GM12878 (cell line): ENCODE data around the gene PKHD1. TPM values are rescaled to one million over a fixed set of nuclear protein-coding genes. Genes with fewer than 3 reads are reported as not detected.

Experiments
- ATAC-seq: fragments of 200-7000 bp; cut with Tn5 transposase; 3 replicates; pipeline ENCODE4 v1.9.1; 2020; ENCODE audit warnings: mild to moderate bottlenecking, moderate library complexity
- BruUV-seq: library from RNA; stranded (reverse); fragments of 400-500 nt; replicated peaks from 2 replicates; lab custom pipeline; 2021; lab: Mats Ljungman, UMichigan
- CTCF ChIA-PET: fragments of 300-600 bp; sonication (Branson Sonifier 250); formaldehyde crosslinking; extraction: SDS; loops from one replicate; lab custom pipeline; 2021; ENCODE audit warnings: inconsistent platforms; lab: Yijun Ruan, JAX
- POLR2A ChIA-PET: fragments of 350-600 bp; formaldehyde crosslinking; extraction: SDS; loops from one replicate; lab custom pipeline; 2021; ENCODE audit warnings: inconsistent platforms; lab: Charles Lee
- RAD21 ChIA-PET: fragments of 300-600 bp; sonication (Branson Sonifier 250); formaldehyde crosslinking; loops from one replicate; lab custom pipeline; 2023; ENCODE audit warnings: antibody characterized with exemption; ENCODE audit not compliant: unreplicated experiment; lab: Charles Lee
- SMC1A ChIA-PET: fragments of 300-600 bp; sonication (Branson Sonifier 250); formaldehyde crosslinking; loops from one replicate; lab custom pipeline; 2023; ENCODE audit not compliant: unreplicated experiment, uncharacterized antibody; lab: Charles Lee
- DNase-seq: peaks from one replicate; pipeline ENCODE4 v3.0.0-alpha.2; 2011; ENCODE audit warnings: low read depth, low spot score
- FAIRE-seq: peaks from 3 replicates; lab custom pipeline; 2011; peaks lifted over from hg19 to GRCh38; lab: Jason Lieb, UNC
- H2AFZ ChIP-seq: 2 replicates; pipeline ENCODE4 v1.6.0; 2011; ENCODE audit warnings: low read depth, low read length, control low read depth; ENCODE audit not compliant: control insufficient read depth
- H3K27ac ChIP-seq: 2 replicates; pipeline ENCODE4 v1.5.1; 2011; ENCODE audit warnings: control low read depth; ENCODE audit not compliant: control insufficient read depth, insufficient read depth
- H3K27me3 ChIP-seq, 2 experiments: replicated peaks in 1 of 2; 2 replicates each; pipeline versions ENCODE4 v1.6.0 to v1.6.1; 2011; ENCODE audit warnings: low read length in 1 of 2; ENCODE audit not compliant: control insufficient read depth in 2 of 2, insufficient read depth in 2 of 2
- H3K36me3 ChIP-seq, 2 experiments: 2 replicates each; pipeline ENCODE4 v1.5.1; 2011; ENCODE audit warnings: low read length in 1 of 2; ENCODE audit not compliant: control insufficient read depth in 2 of 2, insufficient read depth in 2 of 2
- H3K4me1 ChIP-seq: 2 replicates; pipeline ENCODE4 v1.6.1; 2011; ENCODE audit warnings: mild to moderate bottlenecking, low read length, moderate library complexity, mixed read lengths; ENCODE audit not compliant: control insufficient read depth, insufficient read depth
- H3K4me2 ChIP-seq: 2 replicates; pipeline ENCODE4 v1.6.0; 2011; ENCODE audit warnings: control low read depth; ENCODE audit not compliant: control insufficient read depth, insufficient read depth
- H3K4me3 ChIP-seq: fragments of 200-600 bp; sonication (generic); 2 replicates; pipeline ENCODE4 v1.5.1; 2016
- H3K79me2 ChIP-seq: 2 replicates; pipeline ENCODE4 v1.6.0; 2011; ENCODE audit warnings: low read length; ENCODE audit not compliant: control insufficient read depth, insufficient read depth
- H3K9ac ChIP-seq: 2 replicates; pipeline ENCODE4 v1.8.0; 2011; ENCODE audit warnings: low read length, control low read depth, mixed read lengths; ENCODE audit not compliant: control insufficient read depth, insufficient read depth
- H3K9me3 ChIP-seq: replicated peaks from 3 replicates; pipeline ENCODE4 v1.5.1; 2011; ENCODE audit warnings: mild to moderate bottlenecking, low read length; ENCODE audit not compliant: control insufficient read depth, insufficient read depth
- H4K20me1 ChIP-seq: 2 replicates; pipeline ENCODE4 v1.6.0; 2011; ENCODE audit not compliant: control insufficient read depth, insufficient read depth
- E2F8 ChIP-seq: fragments of 450-650 bp; IDR thresholded peaks from 2 replicates; pipeline ENCODE4 v1.6.1; 2018; ENCODE audit warnings: mild to moderate bottlenecking, low read depth, moderate library complexity; ENCODE audit not compliant: partially characterized antibody
- GABPA ChIP-seq: IDR thresholded peaks from 2 replicates; pipeline ENCODE4 v1.6.1; 2014; ENCODE audit warnings: antibody characterized with exemption, low read depth, mild to moderate bottlenecking, inconsistent platforms
- KDM1A ChIP-seq: fragments of 200-600 bp; sonication (generic); IDR thresholded peaks from 2 replicates; pipeline ENCODE4 v1.6.1; 2016; ENCODE audit warnings: borderline replicate concordance
- NFXL1 ChIP-seq: fragments of 450-650 bp; IDR thresholded peaks from 2 replicates; pipeline ENCODE4 v1.6.1; 2017; ENCODE audit warnings: antibody characterized with exemption, mild to moderate bottlenecking, borderline replicate concordance
- RAD21 ChIP-seq: IDR thresholded peaks from 2 replicates; pipeline ENCODE4 v1.6.1; 2011; ENCODE audit warnings: mild to moderate bottlenecking, low read depth, low read length, moderate library complexity; ENCODE audit not compliant: insufficient read depth
- ZNF687 ChIP-seq: fragments of 450-650 bp; IDR thresholded peaks from 2 replicates; pipeline ENCODE4 v1.6.1; 2017; ENCODE audit warnings: mild to moderate bottlenecking, moderate library complexity
- WGBS: methylation state at CpG from one replicate; pipeline ENCODE4 v1.1.6; 2016; ENCODE audit warnings: low lambda C conversion rate; ENCODE audit not compliant: insufficient replicate concordance, insufficient coverage; ENCODE audit errors: missing lambda C conversion rate; 5-methylcytosine and 5-hydroxymethylcytosine counted together
- in situ Hi-C: fragments of 300-500 bp; cut with MboI; formaldehyde crosslinking; loops from 9 replicates; pipeline ENCODE4 v1.14.3; 2018; ENCODE audit warnings: mixed read lengths
- intact Hi-C: fragments of 100-400 bp; cut with micrococcal nuclease; formaldehyde crosslinking; loops from one replicate; pipeline ENCODE4 v1.14.2; 2022; ENCODE audit not compliant: unreplicated experiment
- polyA plus RNA-seq, 11 experiments: library from polyadenylated mRNA; depleted of rRNA in 4 of 11; unstranded in 6 of 11; stranded (reverse) in 5 of 11; fragments of >200 nt; fragmentation: Nextera tagmentation in 4 of 11; fragmentation: Illumina TruSeq in 1 of 11; extraction: Ambion mirVana in 4 of 11; extraction: Trizol in 1 of 11; gene quantifications; 1 replicate in 1 of 11; 2 replicates in 10 of 11; pipeline versions ENCODE4 v1.2.1 to v1.2.3, GENCODE V29; 2011 to 2016; ENCODE audit warnings: inconsistent platforms in 2 of 11, missing spikeins in 2 of 11, low read depth in 1 of 11
- total RNA-seq, 4 experiments: library from RNA; depleted of rRNA in 3 of 4; stranded (reverse); fragments of >200 nt in 3 of 4; fragmentation: Illumina TruSeq in 1 of 4; extraction: Trizol in 1 of 4; gene quantifications; 2 replicates each; pipeline versions ENCODE4 v1.2.1 to v1.2.3, GENCODE V29; 2013 to 2021
- TF ChIP-seq, protein P1 (sequence below), 3 experiments: IDR thresholded peaks in 2 of 3; conservative IDR thresholded peaks in 1 of 3; 2 replicates each; pipeline ENCODE4 v1.5.1; 2011; ENCODE audit warnings: low read depth in 3 of 3, low read length in 3 of 3, mild to moderate bottlenecking in 3 of 3, control low read depth in 2 of 3, moderate library complexity in 2 of 3, inconsistent platforms in 1 of 3, mixed read lengths in 1 of 3; ENCODE audit not compliant: control insufficient read depth in 2 of 3, insufficient read depth in 1 of 3; ENCODE audit errors: extremely low read depth in 1 of 3

PKHD1 gene
- total and polyA plus RNA-seq, 10 of the 15 experiments (the other 5 are each of a cell fraction or from before 2014, with no cell fraction given) = under 0.01 to 0.90 (median 0.02) TPM; not detected in 1

DNA sequence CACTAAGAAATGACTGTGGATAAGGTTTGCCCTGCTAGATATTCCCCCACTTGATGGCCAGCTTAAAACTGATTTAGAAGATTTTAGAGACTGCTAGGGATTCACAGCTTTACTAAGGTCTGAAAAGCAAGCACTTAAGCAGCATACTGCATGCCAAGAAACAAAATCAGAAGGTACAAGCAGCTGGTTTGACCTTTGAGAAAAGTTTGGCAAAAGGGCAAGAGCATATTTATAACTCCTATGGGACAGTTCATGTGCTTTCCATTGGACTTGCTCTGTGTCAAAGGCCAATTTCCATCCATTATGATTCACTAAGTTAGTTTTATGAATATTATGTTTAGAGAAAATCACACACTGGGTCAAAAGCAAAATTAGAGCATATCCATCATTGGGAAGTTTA is 402.8 kb downstream of the PKHD1 start (continued):
- TF ChIP-seq ZNF687 = no peak
- TF ChIP-seq, all 136 proteins: peak for 0

DNA sequence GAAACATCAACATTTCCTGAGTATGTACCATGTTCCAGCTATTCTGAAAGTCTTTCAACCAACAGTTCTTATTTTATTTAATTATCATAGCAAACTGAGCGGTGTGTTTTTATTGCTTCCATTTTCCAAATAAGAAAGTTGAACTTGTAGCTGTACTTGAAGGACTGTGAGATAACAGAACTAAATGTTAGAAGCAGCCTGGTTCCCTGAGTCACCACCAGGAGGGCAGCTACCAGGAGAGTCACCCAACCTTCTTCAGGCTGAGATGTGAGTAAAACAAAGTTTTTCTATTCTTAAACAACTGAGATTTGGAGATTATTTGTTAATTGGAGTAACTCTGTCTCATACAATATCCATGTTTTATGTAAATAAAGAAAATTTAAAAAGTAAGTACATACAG is 403.4 kb downstream of the PKHD1 start:
- Histone ChIP-seq H3K9me3 (no peaks in the 10 kb centered on the region), H3K4me3 (no peak overlapping the region), H3K4me1 (no peaks in the 10 kb centered on the region), H3K79me2 (no peaks in the 10 kb centered on the region), H3K4me2 (no peak overlapping the region), H2AFZ (no peak overlapping the region), H4K20me1 (no peaks in the 10 kb centered on the region)
- no TSS peak for BruUV-seq
- intact Hi-C loops = no loop called here
- no peak for FAIRE-seq
- WGBS = 0% methylated on average over 1 of the region's 1 CpG
- RAD21 ChIA-PET = no interaction called here
- POLR2A ChIA-PET = no interaction called here
- DNase-seq = no peak
- SMC1A ChIA-PET = no interaction called here
- CTCF ChIA-PET = interaction anchor here (0.9 to 1.0 kb wide), 2 partner anchors 68 to 121 kb away, joined by 3 read pairs; no protein-coding TSS in a partner anchor
- no peak for TF ChIP-seq RAD21
- TF ChIP-seq KDM1A = no peak
- no peak for TF ChIP-seq E2F8
- TF ChIP-seq GABPA = no peak
- TF ChIP-seq NFXL1 = no peak
- TF ChIP-seq, protein P1, sequence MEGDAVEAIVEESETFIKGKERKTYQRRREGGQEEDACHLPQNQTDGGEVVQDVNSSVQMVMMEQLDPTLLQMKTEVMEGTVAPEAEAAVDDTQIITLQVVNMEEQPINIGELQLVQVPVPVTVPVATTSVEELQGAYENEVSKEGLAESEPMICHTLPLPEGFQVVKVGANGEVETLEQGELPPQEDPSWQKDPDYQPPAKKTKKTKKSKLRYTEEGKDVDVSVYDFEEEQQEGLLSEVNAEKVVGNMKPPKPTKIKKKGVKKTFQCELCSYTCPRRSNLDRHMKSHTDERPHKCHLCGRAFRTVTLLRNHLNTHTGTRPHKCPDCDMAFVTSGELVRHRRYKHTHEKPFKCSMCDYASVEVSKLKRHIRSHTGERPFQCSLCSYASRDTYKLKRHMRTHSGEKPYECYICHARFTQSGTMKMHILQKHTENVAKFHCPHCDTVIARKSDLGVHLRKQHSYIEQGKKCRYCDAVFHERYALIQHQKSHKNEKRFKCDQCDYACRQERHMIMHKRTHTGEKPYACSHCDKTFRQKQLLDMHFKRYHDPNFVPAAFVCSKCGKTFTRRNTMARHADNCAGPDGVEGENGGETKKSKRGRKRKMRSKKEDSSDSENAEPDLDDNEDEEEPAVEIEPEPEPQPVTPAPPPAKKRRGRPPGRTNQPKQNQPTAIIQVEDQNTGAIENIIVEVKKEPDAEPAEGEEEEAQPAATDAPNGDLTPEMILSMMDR (IDR thresholded peaks at IDR 0.05 in 2 of 3, conservative IDR thresholded peaks at IDR 0.05 in 1 of 3; ENCODE audit: control insufficient read depth in 2 of 3, extremely low read depth in 1 of 3, insufficient read depth in 1 of 3, low read depth in 3 of 3, low read length in 3 of 3) = no peak
- TF ChIP-seq, all 136 proteins: peak for 0
- ATAC-seq = no peak
- in situ Hi-C loops = no loop called here
- Histone ChIP-seq H3K27ac (no peak overlapping the region), H3K9ac (no peak overlapping the region), H3K36me3 (no peaks in the 10 kb centered on the region), H3K27me3 (no peaks in the 10 kb centered on the region)
